HK-2 (cell line): Measurements from ENCODE around the gene THOC3.
A peak's percentile ranks its signal among the peaks of the same experiment; 100 is the strongest.
"Not testable (repeated sequence)": the region's sequence is repeated elsewhere in the genome, so short reads cannot be mapped to it uniquely, and the experiment has no call there.

Experiments used
- DNase-seq: peaks from one replicate; pipeline ENCODE4 v3.0.0-alpha.2; 2018; ENCODE audit not compliant: unreplicated experiment

The THOC3 gene

GRCh38 chr5:175967471-175968372, at the start of gene THOC3:
Gene THOC3, minus strand, starts transcription at chr5:175968315. Its CDS starts 107 bp downstream, at chr5:175968208.
- peak; percentile 41 for DNase-seq

GRCh38 chr5:176017324-176017723, 49.2 kb upstream of the THOC3 start:
- not testable (repeated sequence) for DNase-seq

- DNase-seq: not testable (repeated sequence)
Observed at GRCh38 chr5:176014360-176014759, 46.2 kb upstream of the THOC3 start.

GRCh38 chr5:176011088-176011487, 43.0 kb upstream of the THOC3 start:
- DNase-seq: not testable (repeated sequence)

- not testable (repeated sequence) for DNase-seq
Observed at GRCh38 chr5:176010202-176010601, 42.1 kb upstream of the THOC3 start.

GRCh38 chr5:176007220-176007619, 39.1 kb upstream of the THOC3 start:
- DNase-seq: not testable (repeated sequence)

GRCh38 chr5:176006819-176007218, 38.7 kb upstream of the THOC3 start:
- DNase-seq: not testable (repeated sequence)

- not testable (repeated sequence) for DNase-seq
Observed at GRCh38 chr5:175997979-175998378, 29.9 kb upstream of the THOC3 start.

- DNase-seq: not testable (repeated sequence)
Observed at GRCh38 chr5:175997495-175997894, 29.4 kb upstream of the THOC3 start.

GRCh38 chr5:175996791-175997190, 28.7 kb upstream of the THOC3 start:
- DNase-seq: not testable (repeated sequence)

- not testable (repeated sequence) for DNase-seq
Observed at GRCh38 chr5:175995506-175995905, 27.4 kb upstream of the THOC3 start.

- not testable (repeated sequence) for DNase-seq
Observed at GRCh38 chr5:175979371-175979995, 11.4 kb upstream of the THOC3 start.

GRCh38 chr5:175968381-175968780, 266 bp upstream of the THOC3 start:
- not testable (repeated sequence) for DNase-seq

- DNase-seq: not testable (repeated sequence)
Observed at GRCh38 chr5:175962329-175962728, 5.8 kb downstream of the THOC3 start.

GRCh38 chr5:175960228-175960627, 7.9 kb downstream of the THOC3 start:
- not testable (repeated sequence) for DNase-seq

GRCh38 chr5:175958515-175958914, 9.6 kb downstream of the THOC3 start:
- DNase-seq: not testable (repeated sequence)

GRCh38 chr5:175954107-175954506, 14.0 kb downstream of the THOC3 start:
- not testable (repeated sequence) for DNase-seq

GRCh38 chr5:175952810-175953209, 15.3 kb downstream of the THOC3 start:
- not testable (repeated sequence) for DNase-seq

- DNase-seq: not testable (repeated sequence)
Observed at GRCh38 chr5:175951339-175951969, 16.7 kb downstream of the THOC3 start.

- DNase-seq: not testable (repeated sequence)
Observed at GRCh38 chr5:175948329-175949108, 19.6 kb downstream of the THOC3 start.

GRCh38 chr5:175943253-175943652, 24.9 kb downstream of the THOC3 start:
- not testable (repeated sequence) for DNase-seq
